Testis (tissue), 2 donors: Measurements from ENCODE around the gene UTF1.

Experiments used
- CTCF ChIP-seq, 3 experiments: fragments of 450-650 bp in 2 of 3; fragments of 200-600 bp in 1 of 3; sonication (generic) in 1 of 3; IDR thresholded peaks; one replicate each; pipeline ENCODE4 v1.5.1; 2016 to 2019; ENCODE audit warnings: antibody characterized with exemption in 3 of 3, mild to moderate bottlenecking in 2 of 3, moderate library complexity in 1 of 3
- POLR2A ChIP-seq: fragments of 450-650 bp; IDR thresholded peaks from one replicate; pipeline ENCODE4 v1.6.1; 2017; ENCODE audit warnings: antibody characterized with exemption, mild to moderate bottlenecking, moderate library complexity

GRCh38 chr10:133258066-133258817 is 28.2 kb downstream of the UTF1 start:
- TF ChIP-seq CTCF (IDR thresholded peaks at IDR 0.05) (no peak), POLR2A (no peak)
